DOHH2 (cell line): ENCODE data around the gene HUWE1.

Experiments
- EZH2phosphoT487 ChIP-seq: fragments of 200-600 bp; sonication (generic); IDR thresholded peaks from 2 replicates; pipeline ENCODE4 v1.6.1; 2017; ENCODE audit warnings: borderline replicate concordance, mild to moderate bottlenecking, antibody characterized with exemption, low read length, moderate library complexity, mixed read lengths
- TF ChIP-seq, protein P1 (sequence below): fragments of 200-600 bp; sonication (generic); IDR thresholded peaks from one replicate; pipeline ENCODE4 v1.5.1; 2014; ENCODE audit warnings: antibody characterized with exemption, mild to moderate bottlenecking, low read depth, low read length; ENCODE audit not compliant: poor library complexity, severe bottlenecking

DNA sequence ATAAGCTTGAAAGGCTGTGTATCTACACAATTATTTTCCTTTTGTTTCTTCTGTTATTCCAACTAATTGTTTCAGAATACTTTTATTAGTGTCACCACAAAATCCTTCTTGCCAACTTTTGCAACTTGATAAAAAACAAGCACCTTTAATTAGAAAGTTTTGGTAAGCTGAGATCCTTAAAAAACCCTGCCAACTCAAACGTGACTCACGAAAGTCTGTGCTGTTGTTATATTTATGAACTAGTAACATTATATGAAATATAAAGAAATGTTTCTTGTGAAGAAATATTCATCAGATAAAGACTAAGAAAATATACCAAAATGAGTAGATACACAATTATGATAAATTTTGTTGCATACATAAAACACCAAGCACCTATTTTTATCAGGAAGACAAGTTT, 49.0 kb downstream of the HUWE1 start:
- TF ChIP-seq, protein P1, sequence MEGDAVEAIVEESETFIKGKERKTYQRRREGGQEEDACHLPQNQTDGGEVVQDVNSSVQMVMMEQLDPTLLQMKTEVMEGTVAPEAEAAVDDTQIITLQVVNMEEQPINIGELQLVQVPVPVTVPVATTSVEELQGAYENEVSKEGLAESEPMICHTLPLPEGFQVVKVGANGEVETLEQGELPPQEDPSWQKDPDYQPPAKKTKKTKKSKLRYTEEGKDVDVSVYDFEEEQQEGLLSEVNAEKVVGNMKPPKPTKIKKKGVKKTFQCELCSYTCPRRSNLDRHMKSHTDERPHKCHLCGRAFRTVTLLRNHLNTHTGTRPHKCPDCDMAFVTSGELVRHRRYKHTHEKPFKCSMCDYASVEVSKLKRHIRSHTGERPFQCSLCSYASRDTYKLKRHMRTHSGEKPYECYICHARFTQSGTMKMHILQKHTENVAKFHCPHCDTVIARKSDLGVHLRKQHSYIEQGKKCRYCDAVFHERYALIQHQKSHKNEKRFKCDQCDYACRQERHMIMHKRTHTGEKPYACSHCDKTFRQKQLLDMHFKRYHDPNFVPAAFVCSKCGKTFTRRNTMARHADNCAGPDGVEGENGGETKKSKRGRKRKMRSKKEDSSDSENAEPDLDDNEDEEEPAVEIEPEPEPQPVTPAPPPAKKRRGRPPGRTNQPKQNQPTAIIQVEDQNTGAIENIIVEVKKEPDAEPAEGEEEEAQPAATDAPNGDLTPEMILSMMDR, result no peak
- no peak for TF ChIP-seq EZH2phosphoT487
